Measurements from ENCODE around the gene PCNX2. TPM values are rescaled to one million over a fixed set of nuclear protein-coding genes. Genes with fewer than 3 reads are reported as not detected.

Gene PCNX2
- total and polyA plus RNA-seq, 2 of the 8 experiments (the other 6 are each of a cell fraction or from before 2014, with no cell fraction given) = 46.1 to 57.6 TPM

DNA sequence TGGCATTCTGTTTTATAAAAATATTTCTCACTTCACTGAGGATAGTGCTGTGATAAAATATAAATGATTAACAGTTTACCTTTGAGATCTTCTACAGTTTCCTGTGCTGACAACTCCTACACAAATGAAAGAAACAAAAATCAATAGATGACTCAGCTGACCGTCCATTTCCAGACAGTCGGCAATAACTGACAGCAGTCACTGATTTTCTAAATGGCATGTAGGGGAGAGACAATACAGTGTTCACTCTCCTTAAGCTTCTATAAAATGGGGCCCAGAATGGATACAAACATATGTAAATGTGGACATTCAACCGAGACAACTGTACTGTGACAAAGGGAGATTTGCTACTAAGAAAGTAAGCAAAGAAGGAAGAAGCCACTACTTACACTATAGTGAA is 34.3 kb downstream of the PCNX2 start:
- peaks cover 2 to 7% of the 10 kb centered on the region in 2 experiments for H4K20me1 ChIP-seq (replicated peaks in 1 of 2; ENCODE audit: control insufficient read depth in 1 of 2, insufficient read depth in 2 of 2, low read length in 2 of 2)
- H4K8ac ChIP-seq (ENCODE audit: extremely low read depth, insufficient read depth, low read length) = no peak overlapping the region
- H4K5ac ChIP-seq (ENCODE audit: insufficient read length, low read depth, low read length) = no peak overlapping the region
- no peaks in the 10 kb centered on the region for H3K4me1 ChIP-seq (replicated peaks in 1 of 4; ENCODE audit: control insufficient read depth in 3 of 4, insufficient read depth in 4 of 4, low read length in 3 of 4)
- no peak overlapping the region for H4K91ac ChIP-seq (replicated peaks; ENCODE audit: insufficient read length, low read length)
- ChIA-PET CTCF (ENCODE audit: partially characterized antibody) (interaction anchor here (1.3 kb wide), 1 partner anchor 1593 kb away, joined by 3 read pairs; no protein-coding TSS in a partner anchor), POLR2A (ENCODE audit: partially characterized antibody) (interaction anchor here (1.1 kb wide), 1 partner anchor 25 kb away, joined by 3 read pairs; no protein-coding TSS in a partner anchor)
- FAIRE-seq (no peak), DNase-seq (ENCODE audit: low read depth in 1 of 2, low spot score in 2 of 2) (no peak)
- no peak overlapping the region for H3K14ac ChIP-seq (ENCODE audit: insufficient read length)
- no peak overlapping the region for H3K56ac ChIP-seq (replicated peaks; ENCODE audit: insufficient read length, low read depth, low read length)
- H3K4ac ChIP-seq (replicated peaks; ENCODE audit: insufficient read length, low read depth, low read length) = no peak overlapping the region
- H3K36me3 ChIP-seq (ENCODE audit: control insufficient read depth in 2 of 4, insufficient read depth in 4 of 4, low read length in 3 of 4) = peaks cover 8 to 39% (median 31%) of the 10 kb centered on the region in 4 experiments
- no peak overlapping the region for H2AFZ ChIP-seq (ENCODE audit: low read length)
- 75% methylated on average over 3 of the region's 3 CpGs; no CpG with 5 or more reads in 1 of the 2 experiments for WGBS, 2 experiments (ENCODE audit: extremely low coverage in 1 of 2, insufficient coverage in 1 of 2, insufficient read length in 1 of 2, insufficient replicate concordance in 2 of 2, low coverage in 1 of 2, low lambda C conversion rate in 2 of 2, missing lambda C conversion rate in 1 of 2)
- H2BK15ac ChIP-seq (ENCODE audit: low read length) = no peak overlapping the region
- H3K27ac ChIP-seq (ENCODE audit: low read depth, low read length) = no peak overlapping the region
- H3K23ac ChIP-seq (ENCODE audit: insufficient read length) = no peak overlapping the region
- H2AK5ac ChIP-seq (ENCODE audit: low read depth, low read length) = no peak overlapping the region
- H3K4me3 ChIP-seq (ENCODE audit: extremely low read depth in 1 of 4, insufficient read depth in 2 of 4, low read depth in 3 of 4, low read length in 4 of 4) = no peak overlapping the region
- no peak overlapping the region for H3K18ac ChIP-seq (ENCODE audit: extremely low read depth, low read length)
- no peak overlapping the region for H3K9ac ChIP-seq (replicated peaks in 1 of 4; ENCODE audit: extremely low read depth in 1 of 4, low read depth in 3 of 4, low read length in 3 of 4)
- no peaks in the 10 kb centered on the region for H3K23me2 ChIP-seq (ENCODE audit: low read depth, low read length)
- no peak overlapping the region for H2BK5ac ChIP-seq (ENCODE audit: low read depth, low read length)
- H3K9me3 ChIP-seq (ENCODE audit: insufficient read depth in 2 of 2, low read depth in 1 of 2, low read length in 1 of 2) = no peaks in the 10 kb centered on the region
- H2BK12ac ChIP-seq (ENCODE audit: low read depth, low read length) = no peak overlapping the region
- H3K27me3 ChIP-seq (replicated peaks in 1 of 4; ENCODE audit: control insufficient read depth in 3 of 4, extremely low read depth in 1 of 4, insufficient read depth in 3 of 4, low read length in 3 of 4) = no peaks in the 10 kb centered on the region
- no peak overlapping the region for H3K4me2 ChIP-seq (ENCODE audit: insufficient read depth in 1 of 2, low read depth in 2 of 2, low read length in 2 of 2)
- no peak overlapping the region for H2BK120ac ChIP-seq (replicated peaks; ENCODE audit: low read depth, low read length)
- peaks cover 3 to 50% of the 10 kb centered on the region in 2 experiments; a peak in 3 of 4 replicates for H3K79me2 ChIP-seq (ENCODE audit: control insufficient read depth in 1 of 2, insufficient read depth in 2 of 2, low read length in 2 of 2)
- no peaks in the 10 kb centered on the region; the same call in 1 of the 2 replicates for H3K79me1 ChIP-seq (ENCODE audit: low read depth, low read length)
- no peak for TF ChIP-seq KDM1A (IDR thresholded peaks at IDR 0.05; ENCODE audit: borderline replicate concordance, low read length)
- no peak for TF ChIP-seq FOSL1 (IDR thresholded peaks at IDR 0.05; ENCODE audit: insufficient read depth, low read depth, low read length)
- no peak for TF ChIP-seq SP2 (IDR thresholded peaks at IDR 0.05; ENCODE audit: low read length)
- no peak for TF ChIP-seq RBBP5 (IDR thresholded peaks at IDR 0.05; ENCODE audit: borderline replicate concordance, low read depth, low read length)
- TF ChIP-seq SP4 (IDR thresholded peaks at IDR 0.05; ENCODE audit: low read length) = no peak
- no peak for TF ChIP-seq HDAC6 (IDR thresholded peaks at IDR 0.05; ENCODE audit: low read depth, low read length)
- TF ChIP-seq BCL11A (IDR thresholded peaks at IDR 0.05; ENCODE audit: low read depth in 2 of 2, low read length in 2 of 2) = no peak
- TF ChIP-seq YY1 (IDR thresholded peaks at IDR 0.05; ENCODE audit: low read depth, low read length) = no peak
- no peak for TF ChIP-seq BACH1 (IDR thresholded peaks at IDR 0.05; ENCODE audit: low read length)
- TF ChIP-seq ZNF274 (IDR thresholded peaks at IDR 0.05; ENCODE audit: borderline replicate concordance, extremely low read depth, low read length) = no peak
- no peak for TF ChIP-seq RFX5 (IDR thresholded peaks at IDR 0.05; ENCODE audit: borderline replicate concordance, low read depth, low read length)
- no peak for TF ChIP-seq CBX8 (IDR thresholded peaks at IDR 0.05; ENCODE audit: borderline replicate concordance, low read depth, low read length)
- TF ChIP-seq GABPA (IDR thresholded peaks at IDR 0.05; ENCODE audit: borderline replicate concordance, insufficient read depth, low read length) = no peak
- TF ChIP-seq ASH2L (IDR thresholded peaks at IDR 0.05; ENCODE audit: low read length) = no peak
- TF ChIP-seq TAF1 (IDR thresholded peaks at IDR 0.05; ENCODE audit: low read depth, low read length) = no peak
- H2BK20ac ChIP-seq (ENCODE audit: low read length) = no peak overlapping the region
